ENCODE results near the gene MFNG. TPM values are rescaled to one million over a fixed set of nuclear protein-coding genes. Genes with fewer than 3 reads are reported as not detected.
A peak's percentile ranks its signal among the peaks of the same experiment; 100 is the strongest.

The MFNG gene
- total RNA-seq, 1 donor, result 0.72 TPM

DNA sequence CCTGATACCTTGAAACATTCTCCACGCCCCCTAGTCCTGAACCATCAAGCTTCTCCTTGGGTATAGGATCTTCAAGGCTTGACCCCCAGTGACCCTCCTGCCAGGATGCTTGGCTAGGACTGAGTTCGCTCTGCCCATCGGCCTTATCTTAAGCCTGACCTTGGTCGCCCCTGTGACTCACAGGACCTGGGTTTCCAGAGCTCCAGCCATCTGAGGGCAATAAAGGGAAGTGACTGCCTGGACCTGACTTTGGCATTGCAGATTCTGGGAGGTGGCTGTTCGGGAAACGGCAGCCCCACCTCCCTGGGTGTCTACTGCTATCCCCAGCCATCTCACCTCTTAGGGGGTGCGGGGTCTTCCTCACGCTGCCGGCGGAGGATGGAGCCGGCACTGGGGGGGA lies 17.7 kb upstream of the MFNG start:
- H3K27ac ChIP-seq (ENCODE audit: low read depth, low read length), result no peak overlapping the region
- no peaks in the 10 kb centered on the region for H3K27me3 ChIP-seq (ENCODE audit: insufficient read depth, low read length)
- DNase-seq (ENCODE audit: insufficient read length, low spot score, missing footprints), result no peak
- H2AFZ ChIP-seq (ENCODE audit: low read length), result no peak overlapping the region
- peaks cover 59% of the 10 kb centered on the region for H3K36me3 ChIP-seq (ENCODE audit: insufficient read depth, low read length)
- no peaks in the 10 kb centered on the region for H3K9me3 ChIP-seq (ENCODE audit: low read depth, low read length)
- no peak overlapping the region for H3K4me2 ChIP-seq (ENCODE audit: insufficient read depth, low read length)
- H3K79me2 ChIP-seq (ENCODE audit: insufficient read depth, low read length), result no peaks in the 10 kb centered on the region
- TF ChIP-seq, protein P1, sequence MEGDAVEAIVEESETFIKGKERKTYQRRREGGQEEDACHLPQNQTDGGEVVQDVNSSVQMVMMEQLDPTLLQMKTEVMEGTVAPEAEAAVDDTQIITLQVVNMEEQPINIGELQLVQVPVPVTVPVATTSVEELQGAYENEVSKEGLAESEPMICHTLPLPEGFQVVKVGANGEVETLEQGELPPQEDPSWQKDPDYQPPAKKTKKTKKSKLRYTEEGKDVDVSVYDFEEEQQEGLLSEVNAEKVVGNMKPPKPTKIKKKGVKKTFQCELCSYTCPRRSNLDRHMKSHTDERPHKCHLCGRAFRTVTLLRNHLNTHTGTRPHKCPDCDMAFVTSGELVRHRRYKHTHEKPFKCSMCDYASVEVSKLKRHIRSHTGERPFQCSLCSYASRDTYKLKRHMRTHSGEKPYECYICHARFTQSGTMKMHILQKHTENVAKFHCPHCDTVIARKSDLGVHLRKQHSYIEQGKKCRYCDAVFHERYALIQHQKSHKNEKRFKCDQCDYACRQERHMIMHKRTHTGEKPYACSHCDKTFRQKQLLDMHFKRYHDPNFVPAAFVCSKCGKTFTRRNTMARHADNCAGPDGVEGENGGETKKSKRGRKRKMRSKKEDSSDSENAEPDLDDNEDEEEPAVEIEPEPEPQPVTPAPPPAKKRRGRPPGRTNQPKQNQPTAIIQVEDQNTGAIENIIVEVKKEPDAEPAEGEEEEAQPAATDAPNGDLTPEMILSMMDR (IDR thresholded peaks at IDR 0.05; ENCODE audit: extremely low read depth, low read depth, low read length), result no peak
- H3K4me3 ChIP-seq (ENCODE audit: insufficient read depth, low read length), result no peak overlapping the region
- H3K4me1 ChIP-seq (ENCODE audit: insufficient read depth, low read length), result peaks cover 13% of the 10 kb centered on the region
- H4K20me1 ChIP-seq (ENCODE audit: insufficient read depth, low read length), result peaks cover 10% of the 10 kb centered on the region

DNA sequence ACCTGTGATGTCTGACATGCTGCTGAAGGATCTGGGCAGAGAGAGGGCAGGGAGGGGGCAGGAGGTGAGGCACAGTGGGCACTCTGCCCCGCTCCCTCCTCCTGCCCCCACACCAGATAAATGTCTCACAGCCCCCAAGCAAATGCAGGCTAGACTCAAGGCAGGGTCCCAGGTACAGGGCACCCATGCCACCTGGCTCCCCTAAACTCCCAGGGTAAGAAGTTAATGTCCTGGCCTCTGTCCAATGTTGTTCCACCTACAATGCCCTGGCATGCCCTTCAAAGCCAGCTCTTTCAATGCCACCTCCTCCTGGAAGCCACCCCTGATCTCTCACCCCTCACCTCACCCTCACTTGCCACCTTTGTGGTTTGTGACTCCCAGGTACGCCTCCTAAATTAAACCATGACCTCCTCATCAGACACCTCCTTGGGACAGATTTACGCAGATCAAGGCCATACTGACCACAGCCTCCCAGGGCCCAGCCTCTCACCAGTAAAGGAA lies 17.0 kb upstream of the MFNG start:
- Histone ChIP-seq H3K36me3 (ENCODE audit: insufficient read depth, low read length) (peaks cover 62% of the 10 kb centered on the region), H3K4me3 (ENCODE audit: insufficient read depth, low read length) (no peak overlapping the region), H4K20me1 (ENCODE audit: insufficient read depth, low read length) (peaks cover 9% of the 10 kb centered on the region), H3K9me3 (ENCODE audit: low read depth, low read length) (no peaks in the 10 kb centered on the region), H3K4me2 (ENCODE audit: insufficient read depth, low read length) (no peak overlapping the region), H3K27ac (ENCODE audit: low read depth, low read length) (no peak overlapping the region), H2AFZ (ENCODE audit: low read length) (no peak overlapping the region), H3K27me3 (ENCODE audit: insufficient read depth, low read length) (no peaks in the 10 kb centered on the region), H3K4me1 (ENCODE audit: insufficient read depth, low read length) (peaks cover 13% of the 10 kb centered on the region), H3K79me2 (ENCODE audit: insufficient read depth, low read length) (no peaks in the 10 kb centered on the region)
- TF ChIP-seq, protein P1 (IDR thresholded peaks at IDR 0.05; ENCODE audit: extremely low read depth, low read depth, low read length), result no peak
- DNase-seq (ENCODE audit: insufficient read length, low spot score, missing footprints), result peak; percentile 78

DNA sequence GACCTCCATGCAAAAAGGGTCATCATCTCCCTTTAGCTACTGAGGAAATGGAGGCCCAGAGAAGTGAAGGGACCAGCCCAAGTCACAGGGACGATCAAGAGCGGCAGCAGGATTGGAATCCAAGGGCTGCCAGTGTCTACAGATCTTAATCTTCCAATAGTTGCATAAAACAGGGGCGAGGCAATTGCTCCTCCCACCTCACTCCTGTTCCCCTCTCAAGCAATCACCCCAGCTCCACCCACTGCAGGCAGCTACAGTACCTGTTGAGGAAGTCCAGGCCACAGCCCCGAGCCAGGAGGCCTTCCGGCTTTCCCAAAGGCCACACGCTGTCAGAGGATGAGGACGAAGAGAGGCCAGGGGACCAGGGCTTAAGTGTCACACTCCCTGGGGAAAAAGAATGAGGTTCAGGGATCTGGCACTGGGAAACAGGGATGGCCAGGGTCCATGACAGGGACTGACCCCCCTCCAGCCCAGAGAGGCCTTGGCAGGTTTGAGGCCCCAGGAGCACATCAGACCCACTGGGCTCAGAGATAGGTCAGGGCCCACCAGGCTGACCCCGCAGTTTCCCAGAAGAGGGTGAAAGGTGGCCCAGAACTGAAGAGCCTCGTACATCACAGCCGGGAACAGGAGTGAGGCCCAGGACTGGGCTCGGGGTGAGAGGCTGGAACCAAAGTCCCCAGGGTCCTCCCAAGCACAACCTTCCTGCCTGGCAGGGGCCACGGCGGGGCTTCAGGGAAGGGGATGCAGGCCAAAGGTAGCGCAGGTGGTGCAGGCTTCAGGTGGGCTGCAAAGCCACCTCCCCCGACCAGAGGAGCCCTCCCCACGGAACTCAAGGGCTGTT lies 16.4 kb upstream of the MFNG start:
- no peak overlapping the region for H3K4me2 ChIP-seq (ENCODE audit: insufficient read depth, low read length)
- H2AFZ ChIP-seq (ENCODE audit: low read length), result no peak overlapping the region
- H3K36me3 ChIP-seq (ENCODE audit: insufficient read depth, low read length), result peaks cover 60% of the 10 kb centered on the region
- peaks cover 6% of the 10 kb centered on the region for H4K20me1 ChIP-seq (ENCODE audit: insufficient read depth, low read length)
- H3K4me3 ChIP-seq (ENCODE audit: insufficient read depth, low read length), result no peak overlapping the region
- TF ChIP-seq, protein P1 (IDR thresholded peaks at IDR 0.05; ENCODE audit: extremely low read depth, low read depth, low read length), result no peak
- H3K27me3 ChIP-seq (ENCODE audit: insufficient read depth, low read length), result no peaks in the 10 kb centered on the region
- H3K27ac ChIP-seq (ENCODE audit: low read depth, low read length), result peak overlapping the region; percentile 56
- DNase-seq (ENCODE audit: insufficient read length, low spot score, missing footprints), result no peak
- no peaks in the 10 kb centered on the region for H3K9me3 ChIP-seq (ENCODE audit: low read depth, low read length)
- H3K4me1 ChIP-seq (ENCODE audit: insufficient read depth, low read length), result peaks cover 15% of the 10 kb centered on the region
- H3K79me2 ChIP-seq (ENCODE audit: insufficient read depth, low read length), result no peaks in the 10 kb centered on the region

DNA sequence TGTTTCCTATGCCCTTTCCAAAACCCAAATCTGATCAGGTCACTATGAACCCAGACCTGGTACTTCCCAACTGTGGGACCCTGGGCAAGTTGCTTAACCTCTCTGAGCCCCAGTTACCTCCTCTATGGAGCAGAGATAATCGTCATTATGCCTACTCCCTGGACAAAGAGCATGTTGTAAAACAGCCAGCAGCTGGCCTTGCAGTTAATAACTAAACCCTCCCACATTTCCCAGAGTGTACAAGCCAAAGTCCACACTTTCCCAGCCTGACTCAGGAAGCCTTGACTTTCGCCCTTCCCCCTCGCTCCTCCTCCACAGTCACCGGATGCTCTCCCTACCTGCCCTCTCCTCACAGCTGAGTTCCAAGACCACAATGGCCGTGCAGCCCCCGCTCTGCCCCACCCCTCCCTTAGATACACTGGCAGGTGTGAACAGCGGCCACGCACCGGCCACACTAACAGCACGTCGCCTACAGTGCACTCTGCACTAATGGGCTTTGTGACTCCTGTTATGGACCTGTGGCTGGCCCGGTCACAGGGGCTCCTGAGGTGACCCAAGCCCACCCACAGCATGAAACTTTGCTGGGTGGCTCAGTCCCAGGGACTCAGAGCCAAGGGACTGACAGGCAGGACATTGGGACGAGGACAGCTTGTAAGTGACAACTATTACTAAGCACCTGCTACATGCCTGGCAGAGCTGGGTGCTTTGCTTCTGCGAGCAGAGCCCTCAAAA lies 15.6 kb upstream of the MFNG start:
- peaks cover 52% of the 10 kb centered on the region for H3K36me3 ChIP-seq (ENCODE audit: insufficient read depth, low read length)
- H3K4me2 ChIP-seq (ENCODE audit: insufficient read depth, low read length), result no peak overlapping the region
- H3K4me3 ChIP-seq (ENCODE audit: insufficient read depth, low read length), result no peak overlapping the region
- H3K27me3 ChIP-seq (ENCODE audit: insufficient read depth, low read length), result no peaks in the 10 kb centered on the region
- H2AFZ ChIP-seq (ENCODE audit: low read length), result no peak overlapping the region
- H3K79me2 ChIP-seq (ENCODE audit: insufficient read depth, low read length), result no peaks in the 10 kb centered on the region
- H4K20me1 ChIP-seq (ENCODE audit: insufficient read depth, low read length), result peaks cover 6% of the 10 kb centered on the region
- peak overlapping the region; percentile 56 for H3K27ac ChIP-seq (ENCODE audit: low read depth, low read length)
- peaks cover 21% of the 10 kb centered on the region for H3K4me1 ChIP-seq (ENCODE audit: insufficient read depth, low read length)
- no peaks in the 10 kb centered on the region for H3K9me3 ChIP-seq (ENCODE audit: low read depth, low read length)
- TF ChIP-seq, protein P1 (IDR thresholded peaks at IDR 0.05; ENCODE audit: extremely low read depth, low read depth, low read length), result no peak
- DNase-seq (ENCODE audit: insufficient read length, low spot score, missing footprints), result peak; percentile 99

Data from osteoblast (primary cell).